ENCODE results near the gene ZSCAN32. TPM values are rescaled to one million over a fixed set of nuclear protein-coding genes. Genes with fewer than 3 reads are reported as not detected.

ZSCAN32 gene
- total RNA-seq, 2 donors from 2014 or later, result 4.2 to 9.4 TPM

DNA sequence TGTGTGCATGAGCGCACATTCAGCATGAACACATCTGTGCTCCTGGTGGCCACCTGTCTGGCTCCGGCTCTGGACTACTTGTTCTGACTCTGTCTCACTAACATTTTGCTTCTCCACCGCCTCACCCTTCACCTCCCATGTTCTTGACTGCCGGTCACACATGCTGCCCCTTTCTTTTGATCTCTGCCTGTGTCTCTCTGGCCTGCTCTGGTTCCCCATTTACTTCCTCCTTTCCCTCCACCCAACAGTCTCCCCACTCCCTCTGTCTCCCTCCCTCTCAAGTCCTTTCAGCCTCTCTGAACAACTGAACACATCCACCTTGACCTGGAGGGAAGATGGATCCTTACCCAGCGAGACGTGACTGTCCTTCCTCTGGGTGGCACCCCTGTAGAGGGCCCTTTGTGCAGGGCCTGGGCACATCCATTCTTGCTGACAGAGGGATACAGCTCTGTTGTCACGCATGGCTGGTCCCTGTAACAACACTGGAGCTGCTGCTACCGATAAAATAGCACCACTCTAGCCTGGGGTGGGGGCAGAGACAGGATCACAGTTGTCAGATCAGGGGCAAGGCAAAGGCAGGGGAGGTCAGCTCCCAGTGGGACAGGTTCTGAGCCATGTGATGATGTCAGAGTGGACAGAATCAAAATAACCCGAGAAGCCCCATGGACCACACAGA, 11.0 kb downstream of the ZSCAN32 start:
- TF ChIP-seq, protein P1, sequence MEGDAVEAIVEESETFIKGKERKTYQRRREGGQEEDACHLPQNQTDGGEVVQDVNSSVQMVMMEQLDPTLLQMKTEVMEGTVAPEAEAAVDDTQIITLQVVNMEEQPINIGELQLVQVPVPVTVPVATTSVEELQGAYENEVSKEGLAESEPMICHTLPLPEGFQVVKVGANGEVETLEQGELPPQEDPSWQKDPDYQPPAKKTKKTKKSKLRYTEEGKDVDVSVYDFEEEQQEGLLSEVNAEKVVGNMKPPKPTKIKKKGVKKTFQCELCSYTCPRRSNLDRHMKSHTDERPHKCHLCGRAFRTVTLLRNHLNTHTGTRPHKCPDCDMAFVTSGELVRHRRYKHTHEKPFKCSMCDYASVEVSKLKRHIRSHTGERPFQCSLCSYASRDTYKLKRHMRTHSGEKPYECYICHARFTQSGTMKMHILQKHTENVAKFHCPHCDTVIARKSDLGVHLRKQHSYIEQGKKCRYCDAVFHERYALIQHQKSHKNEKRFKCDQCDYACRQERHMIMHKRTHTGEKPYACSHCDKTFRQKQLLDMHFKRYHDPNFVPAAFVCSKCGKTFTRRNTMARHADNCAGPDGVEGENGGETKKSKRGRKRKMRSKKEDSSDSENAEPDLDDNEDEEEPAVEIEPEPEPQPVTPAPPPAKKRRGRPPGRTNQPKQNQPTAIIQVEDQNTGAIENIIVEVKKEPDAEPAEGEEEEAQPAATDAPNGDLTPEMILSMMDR (IDR thresholded peaks at IDR 0.05), result no peak
- Histone ChIP-seq H3K9me3 (peaks cover 11 to 85% of the 10 kb centered on the region in 2 donors), H3K4me1 (no peaks in the 10 kb centered on the region), H3K36me3 (peaks cover 81% of the 10 kb centered on the region), H3K27ac (no peak overlapping the region), H3K4me3 (no peak overlapping the region), H3K27me3 (no peaks in the 10 kb centered on the region)
- DNase-seq (ENCODE audit: low spot score), result no peak

DNA sequence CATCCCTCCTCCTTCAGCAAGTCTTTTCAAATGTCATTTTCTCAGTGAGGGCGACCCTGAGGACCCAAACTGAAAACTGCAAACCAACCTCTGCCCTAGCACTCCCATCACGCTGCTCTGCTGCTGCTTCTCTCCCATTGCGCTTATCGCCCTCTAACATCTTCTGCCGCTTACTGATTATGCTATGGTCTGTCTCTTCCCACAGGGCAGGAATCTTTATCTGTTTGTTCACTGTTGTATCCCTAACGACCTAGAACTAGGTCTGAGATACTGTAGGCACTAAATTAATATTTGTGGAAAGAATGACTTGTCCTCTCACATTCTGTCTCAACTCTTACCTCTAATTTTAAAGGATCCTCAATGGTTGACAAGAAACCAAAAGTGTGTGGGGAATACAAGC, 12.5 kb downstream of the ZSCAN32 start:
- TF ChIP-seq, protein P1 (IDR thresholded peaks at IDR 0.05), result no peak
- H3K9me3 ChIP-seq, result peaks cover 26 to 92% of the 10 kb centered on the region in 2 donors
- H3K36me3 ChIP-seq, result peaks cover 81% of the 10 kb centered on the region
- no peaks in the 10 kb centered on the region for H3K27me3 ChIP-seq
- H3K4me3 ChIP-seq, result no peak overlapping the region
- no peaks in the 10 kb centered on the region for H3K4me1 ChIP-seq
- no peak for DNase-seq (ENCODE audit: low spot score)
- H3K27ac ChIP-seq, result no peak overlapping the region

DNA sequence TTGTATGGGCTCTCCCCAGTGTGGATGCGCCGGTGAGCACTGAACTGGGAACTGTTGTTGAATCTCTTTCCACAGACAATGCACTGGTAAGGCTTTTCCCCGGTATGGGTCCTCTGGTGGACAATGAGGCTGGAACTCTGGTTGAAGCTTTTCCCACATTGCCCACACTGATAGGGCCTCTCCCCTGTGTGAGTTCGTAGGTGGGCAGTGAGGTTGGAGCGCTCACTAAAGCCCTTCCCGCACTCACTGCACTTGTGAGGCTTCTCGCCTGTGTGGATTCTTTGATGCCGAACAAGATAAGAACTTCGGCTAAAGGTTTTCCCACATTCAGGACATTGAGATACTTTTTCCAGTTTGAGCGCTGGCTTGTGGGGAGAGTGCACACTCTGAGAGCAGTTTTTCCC, 17.8 kb downstream of the ZSCAN32 start:
- peaks cover 43 to 94% of the 10 kb centered on the region in 2 donors for H3K9me3 ChIP-seq

DNA sequence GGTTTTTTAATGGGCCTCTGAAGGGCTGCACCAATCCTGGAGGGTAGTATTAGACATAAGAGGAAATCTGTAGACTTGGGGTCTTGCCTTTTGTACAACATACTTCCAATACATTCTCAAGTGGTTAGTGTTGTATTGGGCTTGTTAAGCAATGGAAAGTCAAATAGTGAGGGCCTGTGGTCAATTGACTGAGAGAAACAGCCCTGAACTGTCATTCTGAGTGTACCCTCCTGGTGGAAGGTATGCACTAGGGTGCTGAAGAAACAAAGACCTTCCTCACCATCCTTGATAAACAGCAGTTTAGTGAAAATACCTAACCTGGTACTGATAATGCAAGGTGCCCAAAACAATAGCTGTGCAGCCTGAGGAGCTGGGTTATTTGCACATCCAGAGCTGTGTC, 22.9 kb downstream of the ZSCAN32 start:
- Histone ChIP-seq H3K36me3 (peaks cover 18% of the 10 kb centered on the region), H3K9me3 (peaks cover 22 to 83% of the 10 kb centered on the region in 2 donors)

More for the DNA sequence above, 17.8 kb downstream of the ZSCAN32 start:
- TF ChIP-seq, protein P1 (IDR thresholded peaks at IDR 0.05), result no peak
- DNase-seq (ENCODE audit: low spot score), result no peak
- H3K36me3 ChIP-seq, result peaks cover 55% of the 10 kb centered on the region
- H3K27me3 ChIP-seq, result no peaks in the 10 kb centered on the region
- no peak overlapping the region for H3K4me3 ChIP-seq
- no peak overlapping the region for H3K27ac ChIP-seq
- H3K4me1 ChIP-seq, result no peaks in the 10 kb centered on the region

DNA sequence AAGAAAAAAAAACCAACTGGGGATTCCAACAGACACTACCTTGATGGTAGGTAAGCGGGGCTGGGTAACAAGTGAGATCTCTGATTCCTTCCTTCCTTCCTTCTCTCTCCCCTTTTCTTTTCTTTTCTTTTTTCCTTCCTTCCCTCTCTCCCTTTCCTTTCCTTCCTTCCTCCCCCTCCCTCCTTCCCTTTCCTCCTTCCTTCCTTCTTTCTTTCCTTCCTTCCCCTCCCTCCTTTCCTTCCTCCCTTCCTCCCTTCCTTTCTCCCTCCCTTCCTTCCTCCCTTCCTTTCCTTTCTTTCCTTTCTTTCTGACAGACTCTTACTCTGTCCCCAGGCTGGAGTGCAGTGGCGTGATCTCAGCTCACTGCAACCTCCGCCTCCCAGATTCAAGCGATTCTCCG, 25.1 kb downstream of the ZSCAN32 start:
- Histone ChIP-seq H3K27me3 (no peaks in the 10 kb centered on the region), H3K36me3 (no peaks in the 10 kb centered on the region), H3K4me1 (no peaks in the 10 kb centered on the region), H3K9me3 (peaks cover 13 to 61% of the 10 kb centered on the region in 2 donors), H3K27ac (no peak overlapping the region), H3K4me3 (no peak overlapping the region)
- TF ChIP-seq, protein P1 (IDR thresholded peaks at IDR 0.05), result no peak
- no peak for DNase-seq (ENCODE audit: low spot score)

More for the DNA sequence above, 22.9 kb downstream of the ZSCAN32 start:
- DNase-seq (ENCODE audit: low spot score), result no peak
- Histone ChIP-seq H3K27ac (no peak overlapping the region), H3K4me3 (no peak overlapping the region), H3K4me1 (no peaks in the 10 kb centered on the region), H3K27me3 (no peaks in the 10 kb centered on the region)
- TF ChIP-seq, protein P1 (IDR thresholded peaks at IDR 0.05), result no peak

- Histone ChIP-seq H3K9me3 (peaks cover 0 to 18% of the 10 kb centered on the region in 2 donors), H3K27ac (no peak overlapping the region), H3K36me3 (no peaks in the 10 kb centered on the region), H3K4me1 (no peaks in the 10 kb centered on the region), H3K4me3 (no peak overlapping the region), H3K27me3 (no peaks in the 10 kb centered on the region)
- TF ChIP-seq, protein P1 (IDR thresholded peaks at IDR 0.05), result no peak
- no peak for DNase-seq (ENCODE audit: low spot score)
Measured at GRCh38 chr16:3369073-3369472, 31.7 kb downstream of the ZSCAN32 start.
